Vagina (tissue), 2 donors: Measurements from ENCODE around the gene LRMDA. TPM values are rescaled to one million over a fixed set of nuclear protein-coding genes. Genes with fewer than 3 reads are reported as not detected.
A peak's percentile ranks its signal among the peaks of the same experiment; 100 is the strongest.

ENCODE experiments used
- DNase-seq, 2 donors: peaks; one replicate each; pipeline ENCODE4 v3.0.0-alpha.2; 2017; ENCODE audit errors: extremely low spot score in 2 of 2
- H3K27ac ChIP-seq: fragments of 200-600 bp; sonication (generic); one replicate; pipeline ENCODE4 v1.5.1; 2019
- H3K27me3 ChIP-seq: fragments of 200-600 bp; sonication (generic); one replicate; pipeline ENCODE4 v1.5.1; 2019
- H3K36me3 ChIP-seq, 2 donors: fragments of 200-600 bp; sonication (generic); one replicate each; pipeline ENCODE4 v1.5.1; 2017 to 2019
- H3K4me1 ChIP-seq: fragments of 200-600 bp; sonication (generic); one replicate; pipeline ENCODE4 v1.5.1; 2019
- H3K4me3 ChIP-seq, 2 donors: fragments of 200-600 bp; sonication (generic); 1 replicate in 1 of 2; 2 replicates in 1 of 2; pipeline ENCODE4 v1.5.1; 2016 to 2019
- H3K9me3 ChIP-seq: fragments of 200-600 bp; sonication (generic); one replicate; pipeline ENCODE4 v1.5.1; 2019
- POLR2A ChIP-seq, 2 donors: fragments of 450-650 bp; IDR thresholded peaks; one replicate each; pipeline ENCODE4 v1.6.1; 2017; ENCODE audit warnings: antibody characterized with exemption in 2 of 2, mild to moderate bottlenecking in 2 of 2, moderate library complexity in 2 of 2
- POLR2AphosphoS5 ChIP-seq, 2 donors: sonication (generic); formaldehyde crosslinking; IDR thresholded peaks; one replicate each; pipeline ENCODE4 v1.9.0; 2017; ENCODE audit warnings: antibody characterized with exemption in 2 of 2, mild to moderate bottlenecking in 2 of 2, low read depth in 1 of 2; ENCODE audit not compliant: insufficient read depth in 1 of 2
- intact Hi-C: fragments of 100-400 bp; cut with DNase I; formaldehyde crosslinking; loops from one replicate; pipeline ENCODE4 v1.15.1; 2023
- total RNA-seq: library from RNA; depleted of rRNA; stranded (reverse); fragments of >200 nt; gene quantifications from one replicate; pipeline ENCODE4 v1.2.3, GENCODE V29; 2016
- TF ChIP-seq, protein P1 (sequence below), 3 experiments: fragments of 450-650 bp in 2 of 3; fragments of 200-600 bp in 1 of 3; sonication (generic) in 1 of 3; IDR thresholded peaks; one replicate each; pipeline ENCODE4 v1.5.1; 2017 to 2019; ENCODE audit warnings: antibody characterized with exemption in 3 of 3, mild to moderate bottlenecking in 2 of 3, moderate library complexity in 2 of 3

The LRMDA gene
- total RNA-seq, 1 donor from 2014 or later: 22.6 TPM

DNA sequence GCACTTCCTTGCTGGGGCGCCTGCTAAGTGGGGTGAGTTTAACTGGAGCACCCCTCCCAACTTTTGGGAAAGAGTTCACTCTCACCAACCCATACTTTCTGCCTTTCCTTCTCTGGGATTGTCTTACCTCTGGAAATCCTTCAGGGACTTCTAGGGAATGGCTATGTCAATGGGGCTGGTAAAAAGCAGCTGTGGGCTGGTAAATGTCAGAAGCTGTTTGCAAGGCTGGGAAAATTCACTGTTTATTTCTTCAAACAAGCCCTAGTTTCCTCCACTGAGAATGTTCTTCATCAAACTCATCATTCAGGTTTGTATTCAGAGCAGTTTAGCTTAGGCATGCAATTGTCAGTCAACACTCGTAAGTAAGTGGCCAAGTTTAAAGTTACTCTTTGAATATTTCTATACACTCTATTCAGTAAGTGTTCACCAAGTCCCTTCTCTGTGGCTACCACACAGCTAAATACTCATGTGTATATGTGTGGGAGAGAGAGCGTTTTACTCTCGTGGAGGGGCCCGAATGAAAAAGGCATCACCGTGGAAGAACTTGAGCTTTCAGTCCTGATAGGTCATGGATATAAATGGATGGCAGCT lies 654.8 kb downstream of the LRMDA start:
- DNase-seq: no peak
- TF ChIP-seq, protein P1, sequence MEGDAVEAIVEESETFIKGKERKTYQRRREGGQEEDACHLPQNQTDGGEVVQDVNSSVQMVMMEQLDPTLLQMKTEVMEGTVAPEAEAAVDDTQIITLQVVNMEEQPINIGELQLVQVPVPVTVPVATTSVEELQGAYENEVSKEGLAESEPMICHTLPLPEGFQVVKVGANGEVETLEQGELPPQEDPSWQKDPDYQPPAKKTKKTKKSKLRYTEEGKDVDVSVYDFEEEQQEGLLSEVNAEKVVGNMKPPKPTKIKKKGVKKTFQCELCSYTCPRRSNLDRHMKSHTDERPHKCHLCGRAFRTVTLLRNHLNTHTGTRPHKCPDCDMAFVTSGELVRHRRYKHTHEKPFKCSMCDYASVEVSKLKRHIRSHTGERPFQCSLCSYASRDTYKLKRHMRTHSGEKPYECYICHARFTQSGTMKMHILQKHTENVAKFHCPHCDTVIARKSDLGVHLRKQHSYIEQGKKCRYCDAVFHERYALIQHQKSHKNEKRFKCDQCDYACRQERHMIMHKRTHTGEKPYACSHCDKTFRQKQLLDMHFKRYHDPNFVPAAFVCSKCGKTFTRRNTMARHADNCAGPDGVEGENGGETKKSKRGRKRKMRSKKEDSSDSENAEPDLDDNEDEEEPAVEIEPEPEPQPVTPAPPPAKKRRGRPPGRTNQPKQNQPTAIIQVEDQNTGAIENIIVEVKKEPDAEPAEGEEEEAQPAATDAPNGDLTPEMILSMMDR (IDR thresholded peaks at IDR 0.05): no peak
- no peak for TF ChIP-seq POLR2A (IDR thresholded peaks at IDR 0.05)
- TF ChIP-seq POLR2AphosphoS5 (IDR thresholded peaks at IDR 0.05; ENCODE audit: insufficient read depth in 1 of 2, low read depth in 1 of 2): no peak
- H3K36me3 ChIP-seq: no peaks in the 10 kb centered on the region
- peak overlapping the region; percentile 57 for H3K27ac ChIP-seq
- intact Hi-C loops: loop anchor here (5.0 kb wide), 1 partner anchor 689 kb away; no protein-coding TSS in a partner anchor
- peaks cover 8% of the 10 kb centered on the region for H3K4me1 ChIP-seq
- no peaks in the 10 kb centered on the region for H3K27me3 ChIP-seq
- H3K9me3 ChIP-seq: no peaks in the 10 kb centered on the region
- H3K4me3 ChIP-seq: no peak overlapping the region

DNA sequence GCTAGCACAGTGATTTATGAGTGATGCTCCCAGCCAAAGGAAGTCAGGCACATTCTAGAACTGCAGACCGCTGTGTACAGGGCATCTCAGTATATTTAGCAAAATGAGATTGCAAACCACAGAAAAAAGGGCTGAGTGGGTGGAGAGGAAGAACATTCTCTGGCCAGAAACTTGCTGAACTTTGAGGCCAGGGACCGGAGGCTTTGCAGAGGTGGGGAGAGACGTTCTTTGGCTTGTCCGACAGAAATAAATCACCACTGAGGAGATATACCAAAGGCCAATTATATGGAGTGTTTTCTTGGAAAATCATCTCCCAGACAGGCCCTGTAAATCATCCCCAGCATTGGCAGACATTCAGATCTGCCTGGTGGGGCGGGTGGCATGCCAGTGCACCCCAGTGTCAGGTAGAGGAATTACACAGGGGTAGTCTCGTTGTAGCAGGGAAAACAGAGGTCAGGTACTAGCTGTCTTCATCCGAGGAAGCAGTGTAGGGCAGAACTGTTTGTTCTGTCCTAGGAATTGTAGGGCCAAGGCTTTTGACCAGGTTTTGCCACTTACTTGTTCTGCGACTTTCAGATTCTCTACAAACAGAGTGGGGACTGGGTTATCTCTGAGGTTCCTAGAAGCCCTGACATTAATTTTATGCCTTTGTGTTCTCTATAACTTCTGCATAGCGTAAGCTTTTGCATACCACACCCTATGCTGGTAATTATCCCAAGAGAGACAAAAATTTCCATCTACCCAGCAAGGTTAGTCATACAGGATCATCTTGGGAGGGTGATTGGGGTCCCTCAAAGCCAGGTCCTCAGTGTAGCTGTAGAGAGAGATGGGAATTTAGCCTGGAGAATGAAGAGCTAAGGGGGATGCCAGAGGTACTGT lies 655.6 kb downstream of the LRMDA start:
- Histone ChIP-seq H3K9me3 (no peaks in the 10 kb centered on the region), H3K27me3 (no peaks in the 10 kb centered on the region), H3K27ac (peak overlapping the region; percentile 16), H3K4me1 (peaks cover 8% of the 10 kb centered on the region), H3K36me3 (no peaks in the 10 kb centered on the region), H3K4me3 (no peak overlapping the region)
- TF ChIP-seq, protein P1 (IDR thresholded peaks at IDR 0.05): peak in 2 of 3 experiments; percentile 26 to 27
- peak; percentile 38 to 63 for TF ChIP-seq POLR2AphosphoS5 (IDR thresholded peaks at IDR 0.05; ENCODE audit: insufficient read depth in 1 of 2, low read depth in 1 of 2)
- TF ChIP-seq POLR2A (IDR thresholded peaks at IDR 0.05): no peak
- intact Hi-C loops: loop anchor here (5.0 kb wide), 1 partner anchor 690 kb away; no protein-coding TSS in a partner anchor
- no peak for DNase-seq

DNA sequence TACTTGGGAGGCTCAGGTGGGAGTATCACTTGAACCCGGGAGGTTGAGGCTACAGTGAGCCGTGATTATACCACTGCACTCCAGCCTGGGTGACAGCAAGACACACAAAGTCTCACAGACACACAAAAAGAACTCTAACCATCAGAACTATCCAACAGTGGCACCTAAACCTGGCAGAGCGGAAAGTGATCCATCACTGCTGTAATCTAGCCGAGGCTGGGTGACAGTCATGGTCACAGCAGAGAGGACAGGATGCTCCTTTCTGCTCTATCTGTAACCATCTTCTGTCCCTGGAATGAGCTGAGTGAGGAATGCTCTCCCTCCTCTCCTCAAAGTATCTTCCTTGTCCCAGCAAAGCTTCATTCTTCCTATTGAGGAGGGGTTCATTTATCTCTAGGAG lies 656.6 kb downstream of the LRMDA start:
- no peaks in the 10 kb centered on the region for H3K36me3 ChIP-seq
- no peak overlapping the region for H3K4me3 ChIP-seq
- DNase-seq: no peak
- H3K9me3 ChIP-seq: no peaks in the 10 kb centered on the region
- peaks cover 8% of the 10 kb centered on the region for H3K4me1 ChIP-seq
- intact Hi-C loops: loop anchor here (5.0 kb wide), 1 partner anchor 691 kb away; no protein-coding TSS in a partner anchor
- no peaks in the 10 kb centered on the region for H3K27me3 ChIP-seq
- peak overlapping the region; percentile 16 for H3K27ac ChIP-seq
- TF ChIP-seq, protein P1 (IDR thresholded peaks at IDR 0.05): no peak
- TF ChIP-seq POLR2A (IDR thresholded peaks at IDR 0.05): no peak

DNA sequence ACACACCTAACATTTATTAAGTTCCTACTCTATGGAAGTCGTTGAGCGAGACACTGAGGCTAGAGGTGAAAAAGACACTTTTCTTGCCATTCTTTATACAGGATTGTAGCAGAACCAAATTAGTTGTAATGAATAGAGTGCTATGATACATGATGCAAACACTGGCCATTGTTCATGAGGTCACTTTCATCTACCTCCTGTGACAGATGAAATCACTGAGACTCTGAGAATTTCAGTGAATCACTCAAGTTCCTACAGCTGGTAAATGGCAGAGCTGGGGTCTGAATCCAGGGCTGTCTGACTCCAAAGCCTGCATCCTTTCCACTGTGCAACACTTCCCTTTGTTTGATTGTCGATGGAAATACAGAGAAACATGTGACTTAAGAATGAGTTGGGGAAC lies 657.6 kb downstream of the LRMDA start:
- TF ChIP-seq POLR2AphosphoS5 (IDR thresholded peaks at IDR 0.05; ENCODE audit: insufficient read depth in 1 of 2, low read depth in 1 of 2) (no peak), POLR2A (IDR thresholded peaks at IDR 0.05) (no peak)
- TF ChIP-seq, protein P1 (IDR thresholded peaks at IDR 0.05): no peak
- Histone ChIP-seq H3K27me3 (no peaks in the 10 kb centered on the region), H3K4me1 (peaks cover 8% of the 10 kb centered on the region), H3K36me3 (no peaks in the 10 kb centered on the region), H3K4me3 (no peak overlapping the region), H3K27ac (no peak overlapping the region), H3K9me3 (no peaks in the 10 kb centered on the region)
- DNase-seq: no peak
- intact Hi-C loops: loop anchor here (5.0 kb wide), 1 partner anchor 692 kb away; no protein-coding TSS in a partner anchor
